Activated CD4-positive, alpha-beta T cell treated with anti-CD3 and anti-CD28 coated beads, Interleukin-2, amount 50 U/mL, for 24 hours (primary cell): ENCODE measurements around the gene INTS14.
A peak's percentile ranks its signal among the peaks of the same experiment; 100 is the strongest.

Experiments
- DNase-seq, 2 donors: peaks; one replicate each; pipeline ENCODE4 v3.0.0-alpha.2; 2020; ENCODE audit warnings: low read depth in 1 of 2, low spot score in 1 of 2

INTS14 gene

GRCh38 chr15:65610871-65611718 is at the start of gene INTS14:
INTS14 (minus strand) TSS chr15:65611131; CDS start chr15:65607380, 3,751 bp downstream.
- peak; percentile 85 to 96 for DNase-seq

DNA sequence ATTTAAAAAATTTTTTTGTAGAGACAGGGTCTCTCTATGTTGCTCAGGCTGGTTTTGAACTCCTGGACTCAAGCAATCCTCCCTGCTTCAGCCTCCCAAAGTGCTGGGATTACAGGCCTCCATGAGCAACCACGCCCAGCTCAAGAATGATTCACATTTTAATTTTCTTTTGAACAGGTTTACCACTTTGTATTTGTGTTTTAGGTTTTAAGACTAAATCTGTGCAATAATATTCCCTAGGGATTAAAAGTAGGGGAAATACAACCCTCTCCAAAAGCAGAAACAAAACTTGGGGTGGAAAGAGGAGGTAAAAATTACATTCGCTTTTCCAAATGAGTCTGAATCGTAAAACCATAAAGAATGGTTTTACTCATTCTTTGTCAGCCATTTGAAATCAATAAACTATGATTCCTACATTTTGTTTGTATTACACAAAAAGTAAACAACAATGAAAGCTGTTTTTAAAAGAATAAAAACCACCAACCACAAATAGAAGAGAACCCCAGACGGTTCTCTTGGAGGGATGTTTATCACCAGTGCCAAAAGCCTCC is 48.6 kb upstream of the INTS14 start:
- DNase-seq, result no peak

DNA sequence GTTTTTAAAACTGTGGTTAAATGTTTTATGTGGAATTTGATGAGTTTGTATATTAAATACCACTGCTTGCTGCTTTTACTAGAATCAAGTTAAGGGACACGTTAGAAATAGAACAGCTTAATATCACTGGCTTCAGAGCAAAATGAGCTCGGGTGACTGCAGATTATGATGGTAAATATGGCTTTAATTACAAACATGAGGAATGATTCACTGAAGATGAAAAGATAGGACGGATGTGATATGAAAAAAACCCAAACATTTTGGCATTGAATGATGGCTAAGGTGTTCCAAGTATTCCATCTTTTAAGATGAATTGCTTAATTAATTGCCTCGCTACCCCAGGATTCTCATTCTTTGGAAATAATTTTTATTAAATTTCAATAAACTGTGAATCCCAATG is 44.5 kb upstream of the INTS14 start:
- DNase-seq, result no peak

DNA sequence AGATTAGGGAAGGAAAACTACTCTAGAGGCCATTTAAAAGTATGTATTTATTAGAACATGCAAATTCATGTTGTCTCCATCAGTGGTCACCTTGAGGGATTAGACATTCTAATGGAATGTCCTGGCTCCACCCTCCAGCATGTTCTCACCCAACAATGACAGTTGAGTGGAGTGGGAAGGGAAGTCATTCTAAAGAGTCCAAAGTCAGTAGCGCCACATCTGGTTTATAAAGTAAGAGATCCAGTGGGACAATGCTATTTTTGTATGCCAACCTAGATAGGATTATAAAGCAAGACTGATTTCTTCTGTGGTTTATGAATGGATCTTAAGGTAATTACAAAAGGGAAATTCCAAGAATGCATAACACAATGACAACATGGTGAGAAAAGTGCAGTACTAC is 44.1 kb upstream of the INTS14 start:
- no peak for DNase-seq

DNA sequence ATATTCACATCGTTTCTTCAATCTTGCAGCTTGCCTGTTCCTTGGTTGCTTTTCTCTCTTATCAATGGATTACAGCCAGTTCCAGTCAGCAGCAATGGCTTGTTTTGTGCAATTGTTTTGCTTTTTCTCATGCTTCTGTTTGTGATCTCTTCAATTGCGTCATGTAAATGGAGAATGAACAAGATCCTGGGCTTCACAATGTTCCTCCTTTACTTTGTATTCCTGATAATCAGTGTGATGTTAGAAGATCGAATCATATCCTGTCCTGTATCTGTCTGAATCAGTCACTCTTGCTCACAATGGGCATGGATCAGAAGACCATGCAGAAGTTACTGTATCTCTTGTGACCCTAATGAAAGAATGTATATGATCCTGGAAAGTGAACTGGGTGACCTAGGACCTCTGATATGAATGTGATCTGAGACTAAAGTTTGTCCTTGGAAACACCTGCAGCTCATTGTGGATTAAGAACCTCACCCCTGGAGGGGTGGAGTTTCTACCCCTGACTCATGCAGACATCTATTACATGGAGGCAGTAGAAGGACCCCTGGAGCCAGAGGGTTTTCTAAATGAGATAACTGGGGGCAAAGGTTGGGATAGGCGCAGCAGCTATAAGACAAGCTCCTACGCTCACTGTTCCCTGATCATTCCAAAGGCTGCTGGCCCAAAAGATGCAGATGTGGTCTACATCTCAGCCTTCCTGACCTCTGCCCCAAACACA is 43.0 kb upstream of the INTS14 start:
- no peak for DNase-seq

- no peak for DNase-seq
Observed at GRCh38 chr15:65653341-65653740, 42.4 kb upstream of the INTS14 start.

DNA sequence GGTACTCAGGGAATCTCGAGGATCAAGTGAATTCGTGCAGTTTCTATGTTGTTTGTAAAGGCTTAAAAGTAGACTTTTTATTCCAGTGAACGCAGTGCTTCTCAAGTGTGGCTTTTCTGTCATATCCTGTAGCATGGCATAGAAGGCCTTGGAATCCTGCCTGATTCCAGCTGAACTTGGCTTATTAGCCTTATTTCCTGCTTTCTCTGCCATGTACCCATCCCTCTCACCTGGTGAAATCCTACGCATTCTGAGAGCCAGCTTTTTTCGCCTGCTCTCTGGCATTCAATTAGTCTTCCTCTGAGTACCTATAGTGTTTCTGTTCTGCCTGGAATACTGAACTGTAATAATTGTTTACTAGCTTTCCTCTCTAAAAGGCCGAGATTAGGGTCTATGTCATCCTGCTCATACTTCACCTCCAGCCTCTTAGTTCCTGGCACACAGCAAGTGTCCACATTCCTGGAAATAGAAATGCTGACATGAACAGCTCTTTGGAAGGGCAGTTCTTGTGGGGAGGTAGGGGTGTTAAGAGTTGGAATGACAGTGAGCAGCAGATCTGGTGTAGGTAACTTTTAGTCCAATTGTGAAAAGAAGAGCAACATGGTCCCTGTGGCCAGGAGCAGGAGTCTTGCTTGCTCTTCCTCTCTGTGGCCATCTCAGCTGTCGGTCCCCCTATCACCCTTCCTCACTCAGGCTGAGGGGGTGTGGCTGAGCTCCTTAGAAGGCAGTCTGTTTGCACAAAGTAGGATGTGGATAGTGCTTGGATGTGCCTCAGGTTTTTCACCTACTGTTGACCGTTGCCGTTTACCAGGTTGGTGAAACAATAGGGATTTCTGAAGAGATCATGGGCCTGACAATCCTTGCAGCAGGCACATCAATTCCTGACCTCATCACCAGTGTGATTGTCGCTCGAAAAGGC is 41.2 kb upstream of the INTS14 start:
- DNase-seq, result no peak

- DNase-seq, result no peak
Observed at GRCh38 chr15:65651042-65651322, 40.1 kb upstream of the INTS14 start.

DNA sequence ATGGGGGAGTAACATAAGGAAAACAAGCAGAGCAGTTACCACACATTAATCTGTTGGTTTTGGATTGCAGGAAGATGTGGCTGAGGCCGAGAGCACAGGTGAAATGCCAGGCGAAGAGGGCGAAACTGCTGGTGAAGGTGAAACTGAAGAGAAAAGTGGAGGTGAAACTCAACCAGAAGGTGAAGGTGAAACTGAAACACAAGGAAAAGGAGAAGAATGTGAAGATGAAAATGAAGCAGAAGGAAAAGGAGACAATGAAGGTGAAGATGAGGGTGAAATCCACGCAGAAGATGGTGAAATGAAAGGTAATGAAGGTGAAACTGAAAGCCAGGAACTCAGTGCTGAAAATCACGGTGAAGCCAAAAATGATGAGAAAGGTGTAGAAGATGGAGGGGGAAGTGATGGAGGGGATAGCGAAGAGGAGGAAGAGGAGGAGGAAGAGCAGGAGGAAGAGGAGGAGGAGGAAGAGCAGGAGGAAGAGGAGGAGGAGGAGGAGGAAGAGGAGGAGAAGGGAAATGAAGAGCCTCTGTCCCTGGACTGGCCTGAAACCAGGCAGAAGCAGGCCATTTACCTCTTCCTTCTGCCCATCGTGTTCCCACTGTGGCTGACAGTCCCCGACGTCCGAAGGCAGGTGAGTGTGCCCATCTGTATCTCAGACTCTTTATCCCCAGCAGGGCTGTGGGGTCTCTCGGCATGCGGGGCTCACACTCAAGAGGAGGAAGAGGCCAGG is 39.5 kb upstream of the INTS14 start:
- no peak for DNase-seq

- DNase-seq, result no peak
Observed at GRCh38 chr15:65646486-65646885, 35.6 kb upstream of the INTS14 start.

- DNase-seq, result no peak
Observed at GRCh38 chr15:65645392-65645791, 34.5 kb upstream of the INTS14 start.

GRCh38 chr15:65644282-65644681 is 33.4 kb upstream of the INTS14 start:
- no peak for DNase-seq

- DNase-seq, result no peak
Observed at GRCh38 chr15:65642594-65642993, 31.7 kb upstream of the INTS14 start.

DNA sequence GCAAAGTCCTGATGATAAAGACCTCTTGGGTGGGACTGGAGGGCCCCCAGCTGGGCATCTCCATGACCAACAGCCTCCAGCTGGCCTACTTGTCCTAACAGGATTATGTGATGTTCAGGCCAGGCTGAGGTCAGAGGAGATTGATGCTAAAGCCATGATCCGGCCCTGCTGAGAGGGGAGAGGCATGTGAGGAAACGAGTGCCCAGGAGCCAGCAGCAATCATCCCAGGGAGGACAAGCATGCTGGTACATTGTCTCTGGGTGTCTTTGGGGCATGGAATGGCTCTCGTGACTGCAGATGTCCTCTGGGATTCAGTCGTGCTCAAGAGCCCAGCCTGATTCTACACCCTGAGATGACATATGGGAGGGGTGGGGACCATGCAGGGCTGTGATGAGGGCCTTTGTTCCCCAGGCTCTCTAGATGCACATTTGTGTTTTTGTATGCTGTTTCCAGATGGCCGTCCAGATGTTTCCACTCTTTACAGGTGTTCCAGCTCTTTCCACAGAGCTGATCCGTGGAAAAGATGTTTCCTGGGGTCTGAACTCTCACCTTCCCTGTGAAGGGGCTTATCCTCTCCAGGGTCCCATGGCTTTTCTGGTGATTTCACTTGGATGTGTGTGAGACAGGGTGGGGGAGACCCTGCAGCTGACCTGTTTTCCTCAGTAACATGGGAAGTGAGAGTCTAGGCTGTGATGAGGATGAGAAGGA is 31.0 kb upstream of the INTS14 start:
- DNase-seq, result no peak

DNA sequence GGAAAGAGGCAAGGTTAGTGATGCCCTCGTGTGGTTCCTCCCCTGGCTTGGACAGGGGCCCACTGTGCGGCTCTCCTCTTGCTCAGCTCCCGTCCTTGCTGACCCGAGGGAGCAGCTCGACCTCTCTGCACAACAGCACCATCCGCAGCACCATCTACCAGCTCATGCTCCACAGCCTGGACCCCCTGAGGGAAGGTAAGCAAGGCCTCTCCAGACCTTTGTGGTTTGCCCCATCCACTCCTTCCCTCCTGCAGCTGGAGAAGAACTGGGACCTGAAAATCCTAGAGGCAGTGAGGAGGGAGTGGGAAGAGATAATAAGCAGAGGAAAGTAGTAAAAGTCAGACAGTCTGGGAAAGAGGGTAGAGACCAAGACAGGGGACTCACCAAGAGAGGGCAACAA is 28.6 kb upstream of the INTS14 start:
- no peak for DNase-seq

- peak in 1 of 2 donors; percentile 35 for DNase-seq
Observed at GRCh38 chr15:65638681-65639089, 27.8 kb upstream of the INTS14 start.

- no peak for DNase-seq
Observed at GRCh38 chr15:65638109-65638508, 27.2 kb upstream of the INTS14 start.

DNA sequence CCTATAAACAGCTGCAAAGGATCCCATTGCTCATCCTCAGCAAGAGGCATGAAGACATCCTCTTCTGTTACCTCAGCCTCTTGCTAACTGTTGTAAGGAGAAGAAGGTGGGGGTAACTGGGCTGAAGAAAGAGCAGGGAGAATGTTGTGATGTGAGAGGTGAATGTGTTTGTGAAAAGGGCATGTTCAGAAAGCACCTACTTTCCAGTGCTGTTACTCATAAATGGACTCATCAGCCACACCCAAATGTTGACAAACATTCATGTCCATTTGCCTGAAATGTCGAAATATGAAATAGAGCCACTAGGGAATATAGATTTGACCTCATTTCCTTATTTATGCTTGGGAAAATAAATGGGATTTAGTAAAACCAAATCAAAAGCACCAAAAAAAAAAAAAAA is 23.4 kb upstream of the INTS14 start:
- no peak for DNase-seq

DNA sequence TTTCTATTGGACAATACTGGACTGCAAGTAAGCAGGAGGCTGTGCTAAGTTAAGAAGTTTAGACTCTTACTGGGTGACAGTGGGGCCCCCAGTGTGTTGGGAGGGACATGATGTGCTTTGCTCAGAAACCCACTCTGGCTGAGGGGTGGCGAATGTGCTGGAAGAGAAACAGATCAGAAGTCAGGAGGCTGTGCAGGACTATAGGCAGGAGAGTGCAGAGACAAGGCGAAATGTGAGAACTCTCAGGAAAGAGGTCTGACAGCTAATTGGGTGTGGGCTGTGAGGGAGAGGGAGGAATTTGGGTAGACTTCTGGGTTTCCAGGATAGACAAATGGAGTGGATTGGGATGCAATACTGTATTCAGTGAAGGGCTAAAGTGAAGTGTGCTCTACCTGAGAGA is 22.8 kb upstream of the INTS14 start:
- no peak for DNase-seq

- no peak for DNase-seq
Observed at GRCh38 chr15:65632780-65633375, 21.9 kb upstream of the INTS14 start.
